HCEC 1CT (cell line): ENCODE measurements around the gene ACO1.

Experiments used
- DNase-seq: peaks from one replicate; pipeline ENCODE4 v3.0.0-alpha.2; 2017

Gene ACO1

DNA sequence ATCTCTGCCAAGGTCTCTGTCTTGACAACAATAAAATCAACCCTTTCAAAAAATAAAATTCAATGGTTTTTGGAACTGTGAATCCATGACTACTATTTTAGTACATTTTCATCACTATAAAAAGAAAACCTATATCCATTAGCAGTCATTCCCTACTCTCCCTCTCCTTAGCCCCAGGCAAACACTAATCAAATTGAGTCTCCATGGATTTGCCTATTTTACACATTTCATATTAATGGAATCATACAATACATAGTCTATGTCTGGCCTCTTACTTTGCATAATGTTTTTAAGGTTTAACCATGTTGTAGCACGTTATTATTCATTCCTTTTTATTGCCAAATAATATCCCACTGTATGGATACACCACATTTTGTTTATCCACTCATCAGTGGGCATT lies 117.4 kb downstream of the ACO1 start:
- DNase-seq, result no peak

DNA sequence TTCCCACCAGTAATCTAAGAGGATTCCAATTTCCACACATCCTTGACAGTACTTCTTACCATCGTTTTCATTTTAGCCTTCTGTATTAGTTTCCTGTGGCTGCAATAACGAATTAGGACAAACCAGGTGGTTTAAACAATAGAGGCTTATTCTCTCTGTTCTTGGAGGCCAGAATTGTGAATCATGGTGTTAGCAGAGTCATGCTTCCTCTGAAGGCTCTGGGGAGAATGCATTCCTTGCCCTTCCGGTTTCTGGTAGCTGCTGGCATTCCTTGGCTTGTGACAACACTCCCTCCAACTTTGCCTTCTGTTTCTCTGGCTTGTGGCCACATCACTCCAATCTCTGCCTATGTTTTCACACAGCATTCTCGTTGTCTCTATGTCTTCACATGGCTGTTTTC lies 118.0 kb downstream of the ACO1 start:
- peak; percentile 89 for DNase-seq

DNA sequence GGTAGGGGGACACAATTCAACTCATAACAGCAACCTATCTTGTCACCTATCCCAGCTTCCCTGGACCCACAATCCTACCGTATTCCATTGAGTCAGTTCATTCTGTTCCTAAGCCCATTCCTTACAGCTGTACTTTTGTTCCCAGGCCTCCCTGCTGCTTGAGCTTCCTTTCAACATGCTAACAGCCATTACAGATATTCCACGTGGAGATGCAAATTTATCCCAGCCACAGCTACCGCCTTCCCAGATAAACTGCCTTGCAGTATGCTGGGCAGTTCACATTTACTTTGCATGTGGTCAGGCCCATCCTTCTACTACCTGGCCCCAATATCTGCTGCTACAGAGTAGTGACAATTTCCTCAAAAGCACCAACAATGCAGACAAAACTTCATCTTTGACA lies 118.6 kb downstream of the ACO1 start:
- DNase-seq, result no peak
